SH-SY5Y (cell line): Measurements from ENCODE around the gene RGS7.

Experiments
- GATA2 ChIP-seq: IDR thresholded peaks from 2 replicates; pipeline ENCODE4 v1.6.1; 2011; ENCODE audit warnings: mild to moderate bottlenecking, low read depth, low read length
- GATA3 ChIP-seq: IDR thresholded peaks from 2 replicates; pipeline ENCODE4 v1.6.1; 2011; ENCODE audit warnings: low read depth, mild to moderate bottlenecking, low read length, moderate library complexity

DNA sequence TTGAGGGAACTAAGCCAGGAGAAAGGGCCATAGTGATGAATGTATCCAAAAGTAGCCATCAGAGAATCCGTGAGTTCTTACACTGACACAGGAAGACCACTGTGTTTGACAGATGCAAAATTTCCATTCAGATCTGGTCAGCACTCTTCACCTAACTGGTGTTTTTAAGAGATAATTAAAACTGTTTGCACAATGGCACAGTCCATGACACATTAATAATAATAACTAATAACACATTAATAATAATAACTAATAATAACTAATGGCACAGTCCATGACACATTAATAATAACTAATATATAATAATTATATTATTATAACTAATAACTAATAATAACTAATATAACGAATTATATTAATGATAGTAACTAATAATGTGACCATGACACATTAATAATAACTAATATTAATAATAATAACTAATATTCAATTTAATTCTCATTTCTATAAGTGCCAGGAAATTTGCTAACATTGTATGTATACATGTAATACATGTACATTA lies 195.8 kb downstream of the RGS7 start:
- no peak for TF ChIP-seq GATA2
- TF ChIP-seq GATA3 = no peak
